ENCODE measurements around the gene GSK3B.
"Not testable (repeated sequence)": the region's sequence is repeated elsewhere in the genome, so short reads cannot be mapped to it uniquely, and the experiment has no call there.

Gene GSK3B

DNA sequence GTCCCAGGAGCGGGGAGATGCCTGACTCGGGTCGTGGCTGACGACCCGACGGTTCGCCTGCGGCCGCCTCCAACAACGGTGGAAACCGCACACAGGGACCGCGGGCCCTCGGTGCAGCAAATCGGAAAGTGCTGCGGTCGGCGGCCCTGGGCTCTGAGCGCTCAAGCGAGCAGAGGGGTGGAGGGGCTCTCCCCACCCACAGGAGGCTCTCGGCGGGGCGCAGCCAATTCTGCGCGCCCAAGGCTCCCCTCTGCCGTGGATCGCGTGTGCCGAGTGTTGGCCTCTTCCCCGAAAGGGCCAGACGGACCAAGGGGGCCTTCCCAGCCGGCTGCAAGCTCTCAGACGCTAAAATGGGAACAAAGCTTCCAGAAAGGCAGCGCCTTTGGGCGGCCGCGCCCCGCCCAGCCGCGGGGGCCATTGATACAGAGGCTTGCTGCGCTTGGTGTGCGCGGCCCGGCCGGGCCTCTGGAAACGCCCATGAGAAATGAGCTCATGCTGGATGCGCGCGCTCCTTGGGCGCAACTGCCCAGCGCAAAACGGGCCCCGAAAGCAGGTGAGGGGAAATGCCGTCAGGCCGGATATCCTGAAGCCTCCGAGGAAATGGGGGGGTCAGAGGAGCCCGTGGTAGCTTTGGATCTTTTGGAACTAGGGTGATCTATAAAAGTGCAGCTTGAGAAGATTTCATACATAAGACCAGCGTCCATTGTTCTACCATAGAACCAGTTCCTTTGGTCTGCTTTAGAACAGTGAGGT lies 1.2 kb upstream of the GSK3B start:
- DNase-seq = peak; percentile 97

DNA sequence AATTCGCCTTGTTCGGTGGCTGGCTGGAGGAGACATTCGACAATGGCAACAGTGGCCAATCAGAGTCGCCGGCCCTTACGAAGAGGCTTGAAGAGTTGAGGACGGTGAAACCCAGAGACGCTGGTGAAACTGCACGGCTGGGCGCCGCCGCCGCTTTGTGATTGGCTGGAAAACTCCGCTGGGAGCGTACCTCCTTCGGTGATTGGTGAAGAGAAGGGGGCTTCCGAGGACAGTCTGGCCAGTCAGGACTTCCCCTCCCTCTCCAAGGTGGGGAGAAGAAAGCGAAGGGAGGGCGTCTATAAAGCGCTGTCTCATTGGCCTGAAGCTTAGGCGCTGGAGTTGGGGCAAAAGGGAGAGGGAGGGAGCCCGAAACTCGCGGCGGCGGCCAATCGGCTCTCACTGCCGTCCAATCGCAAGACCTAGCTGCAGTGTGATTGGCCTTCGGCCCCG lies 554 bp upstream of the GSK3B start:
- peak; percentile 100 for DNase-seq

DNA sequence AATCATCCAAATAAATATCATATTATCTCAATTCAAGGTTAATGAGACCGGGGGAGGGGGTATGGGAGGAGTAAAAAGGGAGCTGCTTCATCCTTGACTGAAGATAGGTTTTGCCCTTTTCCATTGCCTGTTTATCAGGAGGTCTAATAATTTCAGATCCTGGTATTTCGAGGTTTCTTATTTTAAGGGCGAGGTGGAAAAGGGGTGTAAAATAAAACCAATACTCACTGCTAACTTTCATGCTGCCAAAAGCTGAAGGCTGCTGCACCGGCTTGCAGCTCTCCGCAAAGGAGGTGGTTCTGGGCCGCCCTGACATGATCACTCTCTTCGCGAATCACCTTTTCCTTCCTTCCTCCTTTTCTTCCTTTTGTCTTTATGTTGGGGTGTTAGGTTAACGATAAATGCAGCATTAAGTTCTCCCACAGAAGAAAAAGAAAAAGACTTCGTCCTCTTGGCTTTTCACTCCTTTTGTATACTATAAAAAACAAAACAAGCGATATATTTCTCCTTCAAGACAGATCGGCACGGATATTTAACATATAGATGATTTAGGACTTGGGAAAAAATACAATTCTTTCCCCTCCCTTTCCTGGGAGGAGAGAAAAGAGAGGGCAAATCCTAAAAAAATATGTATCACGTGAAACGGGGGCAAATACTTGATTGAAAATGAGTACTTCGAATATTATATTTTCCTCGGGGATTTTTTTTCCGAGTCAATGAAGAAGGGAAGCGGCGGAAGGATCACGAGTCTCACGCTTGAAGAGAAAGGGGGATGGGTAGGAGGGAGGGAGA lies 932 bp downstream of the GSK3B start:
- no peak for DNase-seq

DNA sequence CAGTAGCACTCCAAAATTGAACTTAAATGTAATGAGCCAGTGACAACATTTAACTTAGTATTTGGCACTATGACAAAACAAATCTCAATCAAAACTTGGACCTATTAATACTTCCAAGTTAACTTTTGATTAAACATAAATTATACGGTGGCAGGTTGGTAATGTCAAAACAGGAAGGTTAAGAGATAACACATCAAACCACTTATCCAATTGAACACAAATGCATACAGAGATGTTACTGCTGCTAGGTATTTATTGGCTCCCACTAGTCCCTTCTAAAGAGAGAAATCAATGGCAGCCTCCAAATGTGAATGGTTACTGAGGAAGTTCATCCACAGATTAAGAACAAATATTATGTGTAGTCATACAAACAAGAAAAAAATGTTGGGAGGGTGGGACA lies 1.8 kb downstream of the GSK3B start:
- DNase-seq = no peak

DNA sequence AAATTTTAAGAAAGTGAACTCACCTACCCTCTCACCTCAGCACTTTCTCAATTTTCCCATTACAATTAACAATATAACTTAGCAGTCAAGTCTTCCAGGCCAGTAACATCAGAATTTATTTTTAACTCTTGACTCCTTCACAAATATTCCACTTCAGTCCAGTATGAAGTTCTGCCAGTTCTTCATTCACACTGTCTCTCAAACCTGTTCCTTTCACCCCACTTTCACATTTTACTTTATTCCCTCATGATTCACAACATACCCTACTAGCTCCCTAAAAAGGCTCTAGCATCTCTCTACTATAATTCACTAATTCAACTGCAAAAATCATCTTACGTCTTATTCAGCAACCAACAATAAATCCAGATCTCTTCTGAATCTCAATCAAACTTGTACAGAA lies 3.8 kb downstream of the GSK3B start:
- DNase-seq = no peak

DNA sequence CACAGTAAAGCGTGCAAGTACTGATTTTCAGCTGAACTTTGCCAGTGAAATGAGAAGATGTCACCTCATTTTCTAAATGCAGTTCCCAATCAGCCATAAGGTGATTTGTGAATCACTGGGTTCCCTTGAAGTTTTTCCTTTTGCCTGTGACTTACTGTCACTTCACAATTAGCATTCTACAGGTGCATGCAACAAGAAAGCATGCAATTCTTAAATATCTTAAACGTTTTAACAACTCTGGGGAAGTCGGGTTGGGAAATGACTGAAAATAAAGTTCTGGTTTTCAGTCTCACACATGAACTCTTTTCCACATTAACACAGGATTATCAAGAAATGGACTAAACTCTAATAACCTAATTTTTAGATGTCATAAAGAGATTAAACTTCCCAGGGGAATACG lies 5.2 kb downstream of the GSK3B start:
- DNase-seq = no peak

DNA sequence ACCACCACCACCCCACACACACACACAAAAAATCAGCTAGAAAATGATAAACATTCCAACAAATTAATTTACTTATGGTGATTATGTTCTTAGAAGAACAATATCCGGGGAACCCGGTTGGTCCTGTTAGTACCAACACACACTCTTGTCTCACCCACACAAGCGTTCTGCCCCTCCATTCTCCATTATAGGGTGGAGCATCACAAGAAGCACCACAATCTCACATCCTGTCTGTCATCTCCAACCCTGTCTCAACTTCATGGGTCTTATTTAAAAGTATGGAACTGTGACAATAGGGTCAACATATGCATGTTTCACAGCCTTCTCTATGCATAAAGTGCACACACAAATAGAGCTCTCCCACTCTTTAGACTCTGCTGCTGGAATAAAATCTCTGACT lies 5.6 kb downstream of the GSK3B start:
- no peak for DNase-seq

DNA sequence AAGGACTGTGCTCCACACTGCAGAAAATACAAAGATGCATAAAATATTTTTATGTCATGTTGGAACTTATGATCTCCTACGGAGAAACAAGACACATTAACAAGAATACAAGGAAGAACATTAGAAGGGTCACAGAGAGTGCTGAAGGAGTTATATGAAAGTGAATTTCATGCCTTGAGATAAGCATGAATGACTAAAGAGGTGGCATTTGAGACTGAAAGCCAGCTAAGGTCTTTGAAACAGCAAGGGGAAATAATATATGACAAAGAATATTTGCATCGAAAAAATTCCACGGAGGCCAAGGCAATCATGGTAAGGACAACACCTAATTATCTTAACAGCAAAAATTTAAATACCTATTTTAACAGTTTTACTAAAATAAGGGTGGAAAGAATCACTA lies 12.5 kb downstream of the GSK3B start:
- DNase-seq = no peak

DNA sequence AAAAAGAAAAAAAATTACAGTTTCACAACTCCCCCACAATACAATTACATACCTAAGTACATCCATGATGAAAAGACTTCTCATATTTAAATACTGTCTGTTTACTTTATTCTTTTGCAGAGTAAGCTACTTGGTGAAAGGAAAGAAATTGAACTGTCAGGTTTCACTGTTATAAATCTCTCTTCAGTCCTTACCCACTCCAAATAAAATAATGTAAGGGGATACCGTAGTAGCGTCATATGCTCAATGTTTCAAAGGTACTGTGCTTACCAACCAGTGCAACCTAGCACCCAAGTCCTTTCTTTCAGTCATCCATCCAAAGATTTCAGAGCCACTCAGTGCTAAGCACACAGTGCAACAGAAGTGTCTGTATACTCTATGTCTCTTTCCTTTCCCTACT lies 13.4 kb downstream of the GSK3B start:
- DNase-seq = no peak

DNA sequence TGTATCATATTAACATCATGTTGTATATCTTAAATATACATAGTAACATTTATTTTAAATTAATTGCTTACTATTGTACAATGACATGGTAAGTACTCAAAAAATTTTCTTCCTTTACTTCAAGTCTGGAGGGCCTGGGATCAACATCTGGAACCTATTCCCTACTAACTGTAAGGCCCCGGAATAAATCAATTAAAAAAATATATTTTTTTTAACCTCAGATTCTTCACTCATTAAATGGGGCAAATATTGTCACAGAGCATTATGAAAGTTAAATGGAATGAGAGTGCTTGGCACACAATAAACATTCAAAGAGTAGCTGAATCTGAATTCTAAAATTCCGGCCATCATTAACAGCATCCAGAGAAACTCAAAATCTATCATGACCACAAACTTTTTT lies 16.5 kb downstream of the GSK3B start:
- DNase-seq = no peak

DNA sequence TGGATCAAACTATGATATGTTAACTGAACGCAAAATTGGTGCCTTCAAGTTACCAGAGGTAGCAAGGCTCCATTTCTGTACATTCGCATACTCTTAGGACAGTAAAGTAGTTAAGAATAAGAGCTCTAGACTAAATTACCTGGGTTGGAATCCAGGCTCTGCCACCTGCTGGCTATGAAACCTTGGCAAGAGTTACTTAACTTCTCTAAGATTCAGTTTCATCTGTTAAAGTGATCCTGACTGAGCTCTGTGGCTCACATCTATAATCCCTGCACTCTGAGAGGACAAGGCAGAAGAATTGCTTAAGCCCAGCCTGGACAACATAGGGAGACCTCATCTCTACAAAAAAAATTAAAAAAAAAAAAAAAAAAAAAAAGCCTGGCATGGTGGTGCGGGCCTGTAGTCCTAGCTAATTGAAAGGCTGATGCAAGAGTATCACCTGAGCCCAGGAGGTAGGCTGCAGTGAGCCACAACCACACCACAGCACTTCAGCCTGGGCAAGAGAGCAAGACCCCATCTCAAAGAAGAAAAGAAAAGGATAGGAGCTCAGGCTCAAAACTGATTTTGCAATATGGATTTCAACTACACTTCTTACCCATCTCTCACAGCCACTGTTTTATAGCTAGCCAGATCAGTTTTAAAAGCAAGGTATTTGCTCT lies 21.3 kb downstream of the GSK3B start:
- no peak for DNase-seq

DNA sequence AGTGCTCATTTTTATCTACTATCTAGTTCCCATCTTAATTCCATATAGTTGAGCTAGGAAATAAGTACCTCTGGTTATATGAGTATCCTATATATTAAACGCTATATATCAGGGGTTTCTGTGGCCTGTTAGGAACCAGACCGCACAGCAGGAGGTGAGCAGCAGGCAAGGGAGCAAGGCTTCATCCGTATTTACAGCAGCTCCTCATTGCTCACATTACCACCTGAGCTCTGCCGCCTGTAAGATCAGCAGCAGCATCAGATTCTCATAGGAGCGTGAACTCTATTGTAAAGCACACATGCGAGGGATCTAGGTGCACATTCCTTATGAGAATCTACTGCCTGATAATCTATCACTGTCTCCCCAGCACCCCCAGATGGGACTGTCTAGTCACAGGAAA lies 23.0 kb downstream of the GSK3B start:
- no peak for DNase-seq

DNA sequence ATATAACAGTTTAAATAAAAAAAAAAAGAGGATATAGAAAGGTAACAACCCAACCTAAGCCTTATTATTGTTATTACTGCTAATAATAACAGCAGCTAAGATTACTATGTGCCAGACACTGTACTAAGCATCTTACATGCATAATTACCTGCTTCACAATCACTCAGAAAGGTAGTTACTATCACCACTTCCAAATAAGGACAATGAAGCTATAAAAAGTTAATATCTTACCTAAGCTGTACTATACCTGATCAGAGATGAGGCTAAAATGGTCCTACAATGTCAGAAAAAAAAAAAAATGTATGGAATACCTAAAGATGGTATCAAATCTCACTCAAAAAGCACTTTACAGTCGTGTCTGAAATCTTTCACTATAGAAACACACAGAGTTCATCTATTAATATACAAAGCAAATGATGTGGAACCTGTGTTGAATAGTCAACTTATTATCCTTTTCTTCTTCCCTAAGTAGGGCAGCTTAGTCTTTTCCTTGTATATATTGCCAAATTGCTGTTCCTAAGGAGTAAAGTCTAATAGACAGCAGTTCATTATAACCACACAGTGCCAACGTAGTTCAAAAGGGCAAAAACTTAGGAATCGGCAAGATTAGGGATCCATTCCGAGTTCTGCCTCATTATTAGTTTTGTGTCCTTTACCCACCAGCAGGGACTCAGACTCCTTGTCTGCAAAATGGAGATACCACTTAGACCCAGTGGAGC lies 23.8 kb downstream of the GSK3B start:
- DNase-seq = no peak

DNA sequence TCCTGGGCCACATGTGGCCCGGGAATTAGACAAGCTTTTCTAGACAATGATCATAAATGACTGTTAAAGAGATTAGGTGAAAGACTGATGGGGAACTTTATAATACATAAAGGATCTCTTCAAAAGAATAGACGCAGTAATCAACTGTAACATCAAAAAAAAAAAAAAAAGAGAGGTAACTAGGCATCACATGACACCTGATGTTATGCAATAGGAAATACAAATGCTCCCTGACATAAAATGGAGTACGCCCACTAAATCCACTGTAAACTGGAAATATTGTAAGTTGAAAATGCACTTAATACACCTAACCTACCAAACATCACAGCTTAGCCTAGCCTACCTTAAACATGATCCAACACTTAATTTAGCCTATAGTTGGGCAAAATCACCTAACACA lies 27.2 kb downstream of the GSK3B start:
- no peak for DNase-seq

DNA sequence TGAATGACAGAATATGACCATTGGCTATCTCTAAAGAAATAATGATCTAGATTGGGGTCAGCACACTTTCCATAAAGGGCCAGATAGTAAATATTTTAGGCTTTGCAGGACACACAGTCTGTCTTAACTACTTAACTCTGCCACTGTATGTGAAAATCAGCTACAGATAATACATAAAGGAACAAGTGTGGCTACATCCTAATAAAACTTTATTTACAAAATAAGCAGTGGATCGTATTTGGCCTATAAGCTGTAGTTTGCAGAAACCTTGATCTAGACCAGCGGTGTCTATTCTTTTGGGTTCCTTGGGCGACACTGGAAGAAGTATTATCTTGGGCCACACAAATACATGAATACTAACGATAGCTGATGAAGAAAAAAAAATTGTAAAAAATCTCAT lies 27.6 kb downstream of the GSK3B start:
- DNase-seq = no peak

DNA sequence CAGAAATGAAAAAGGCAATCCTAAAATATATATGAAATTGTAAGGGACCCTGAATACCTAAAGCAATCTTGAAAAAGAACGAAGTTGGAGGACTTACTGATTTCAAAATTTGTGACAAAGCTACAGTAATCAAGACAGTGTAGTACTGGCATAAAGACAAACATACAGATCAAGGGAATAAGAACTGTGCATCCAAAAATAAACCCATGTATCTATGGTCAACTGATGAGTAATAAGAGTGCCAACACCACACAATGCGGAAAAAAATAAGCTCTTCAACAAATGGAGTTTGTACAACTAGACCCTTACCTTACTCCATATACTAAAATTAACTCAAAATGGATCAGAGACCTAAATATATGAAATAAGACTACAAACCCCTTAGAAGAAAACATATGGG lies 29.6 kb downstream of the GSK3B start:
- no peak for DNase-seq

DNA sequence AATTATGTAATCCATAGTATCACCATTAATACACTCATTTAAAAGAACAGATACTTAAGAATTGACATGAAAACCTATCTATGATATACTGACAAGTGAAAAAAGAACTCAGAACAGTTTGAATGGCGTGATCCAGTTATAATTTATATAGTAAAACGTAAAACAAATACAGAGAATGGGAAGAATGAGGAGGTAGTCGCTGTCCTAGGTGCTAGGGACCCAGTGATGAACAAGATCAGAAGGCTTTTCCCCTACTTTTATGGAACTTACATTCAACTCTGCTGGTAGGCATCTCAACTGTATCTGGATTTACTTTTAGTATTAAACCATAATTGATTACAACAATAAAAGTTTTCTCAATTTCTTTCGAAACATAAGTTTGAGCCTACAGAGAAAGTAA lies 31.8 kb downstream of the GSK3B start:
- DNase-seq = no peak

DNA sequence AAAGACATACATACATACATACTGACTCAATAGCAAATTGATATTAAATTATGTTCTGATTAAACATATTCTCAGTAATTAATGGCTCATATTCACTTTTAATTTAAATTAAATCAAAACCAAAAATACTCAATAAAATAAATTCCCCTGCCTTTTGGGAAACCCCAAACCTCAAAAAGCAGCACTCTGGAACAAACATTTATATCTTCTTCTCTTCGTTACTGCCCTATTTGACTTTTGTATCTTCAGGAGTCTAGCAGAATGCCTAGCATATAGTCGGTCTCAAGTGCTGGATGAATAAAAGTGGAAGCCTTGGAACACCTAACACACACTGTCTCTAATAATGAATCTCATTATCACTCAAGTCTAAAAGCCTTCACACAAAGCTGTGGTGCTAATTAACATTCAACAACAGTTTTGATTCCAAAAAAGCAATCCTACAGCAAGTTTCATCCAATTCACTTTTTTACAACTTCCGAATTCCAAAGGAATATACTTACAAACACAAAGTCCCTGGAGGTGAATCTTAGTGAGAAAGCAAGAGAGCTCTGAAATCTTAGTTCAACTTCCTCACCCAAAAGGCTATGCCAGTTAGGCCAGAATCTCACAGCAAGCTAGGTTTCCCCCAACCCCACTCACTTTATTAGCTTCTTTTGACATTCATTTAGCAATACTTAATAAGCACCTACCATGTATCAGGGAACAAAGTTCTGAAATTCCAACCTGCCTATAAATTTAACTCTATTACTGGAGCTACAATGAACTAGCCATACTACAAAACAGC lies 35.0 kb downstream of the GSK3B start:
- DNase-seq = no peak

DNA sequence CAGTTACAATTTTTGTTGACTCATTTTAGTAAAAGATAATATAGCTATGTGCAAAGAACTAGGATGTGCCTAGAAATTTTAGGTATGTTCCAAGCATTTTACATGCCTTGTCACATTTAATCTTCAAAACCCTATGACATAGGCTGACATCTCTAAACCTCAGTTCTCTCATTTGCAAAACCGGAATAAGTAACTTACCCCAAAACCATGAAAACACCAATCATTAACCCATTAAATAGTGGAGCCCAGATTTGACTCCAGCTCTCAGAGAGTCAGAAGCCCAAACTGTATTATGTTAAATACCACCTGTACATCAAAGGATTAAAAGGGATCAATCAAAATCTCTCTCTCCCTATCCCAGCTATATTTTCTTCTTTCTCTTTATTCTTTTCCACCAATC lies 36.6 kb downstream of the GSK3B start:
- no peak for DNase-seq

DNA sequence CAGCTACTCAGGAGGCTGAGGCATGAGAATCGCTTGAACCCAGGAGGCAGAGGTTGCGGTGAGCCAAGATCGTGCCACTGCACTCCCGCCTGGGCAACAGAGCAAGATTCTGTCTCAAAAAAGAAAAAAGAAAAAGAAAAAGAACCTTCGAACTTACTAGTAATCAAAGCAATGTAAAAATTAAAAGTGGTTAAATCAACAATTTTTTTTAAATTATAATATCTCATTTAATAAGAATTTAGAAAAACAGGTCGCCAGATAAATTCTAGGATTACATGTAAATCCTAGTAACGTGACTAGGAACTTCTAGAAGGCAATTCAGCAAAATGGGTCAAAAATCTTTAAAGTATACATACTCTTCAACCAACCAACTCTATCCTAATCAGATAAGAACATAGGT lies 37.2 kb downstream of the GSK3B start:
- DNase-seq = no peak

DNA sequence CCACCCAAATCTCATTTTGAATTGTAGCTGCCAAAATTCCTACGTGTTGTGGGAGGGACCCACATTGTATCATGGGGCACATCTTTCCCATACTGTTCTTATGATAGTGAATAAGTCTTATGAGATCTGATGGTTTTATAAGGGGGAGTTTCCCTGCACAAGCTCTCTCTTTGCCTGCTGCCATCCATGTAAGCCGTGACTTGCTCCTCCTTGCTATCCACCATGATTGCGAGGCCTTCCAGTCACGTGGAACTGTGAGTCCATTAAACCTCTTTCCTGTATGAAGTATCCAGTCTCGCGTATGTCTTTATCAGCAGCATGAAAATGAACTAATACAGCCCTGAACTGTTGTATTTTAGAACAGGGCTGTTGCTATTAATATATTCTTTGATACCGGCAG lies 40.6 kb downstream of the GSK3B start:
- not testable (repeated sequence) for DNase-seq

DNA sequence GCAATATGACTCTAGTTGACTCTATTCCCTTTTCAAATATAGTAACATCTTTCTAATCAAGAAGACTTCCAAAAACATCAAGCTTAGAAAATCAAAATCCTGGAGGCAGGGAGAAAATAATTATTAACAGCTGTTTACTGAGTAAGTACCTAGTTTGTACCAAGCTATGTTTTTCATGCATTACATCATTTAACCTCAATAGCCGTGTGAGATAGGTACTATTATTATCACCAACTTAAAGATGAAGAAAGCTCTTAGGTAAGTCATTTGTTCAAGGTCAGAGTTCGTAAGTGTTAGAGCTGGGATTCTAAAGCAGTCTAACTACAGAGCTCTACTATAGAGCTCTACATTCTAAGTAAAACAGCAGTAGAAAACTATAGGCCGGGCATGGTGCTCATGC lies 41.6 kb downstream of the GSK3B start:
- DNase-seq = no peak

DNA sequence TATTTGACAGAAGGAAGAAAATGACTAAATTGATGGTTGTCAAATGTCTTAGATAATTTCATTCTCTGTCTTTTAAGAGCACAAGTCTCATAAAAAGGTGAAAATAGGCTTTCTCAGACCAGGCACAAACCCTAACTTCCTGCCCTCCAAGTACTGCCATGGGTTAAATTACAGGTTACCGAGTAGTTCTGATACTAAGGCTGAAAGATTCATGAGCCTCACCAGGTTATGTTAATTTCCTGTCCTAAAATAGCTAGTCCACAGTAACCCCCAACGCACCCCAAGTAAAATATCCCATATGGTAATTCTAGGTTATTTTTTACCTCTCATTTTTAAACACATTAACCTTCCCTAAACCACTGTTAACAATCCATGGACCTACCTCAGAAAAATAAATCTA lies 42.0 kb downstream of the GSK3B start:
- DNase-seq = no peak

Data from COR-L47 (cell line).